Islet precursor cell (in vitro differentiated cells): Measurements from ENCODE around the gene BBS12.

Source experiments
- DNase-seq: peaks from one replicate; pipeline ENCODE4 v3.0.0-alpha.2; 2018

BBS12 gene

DNA sequence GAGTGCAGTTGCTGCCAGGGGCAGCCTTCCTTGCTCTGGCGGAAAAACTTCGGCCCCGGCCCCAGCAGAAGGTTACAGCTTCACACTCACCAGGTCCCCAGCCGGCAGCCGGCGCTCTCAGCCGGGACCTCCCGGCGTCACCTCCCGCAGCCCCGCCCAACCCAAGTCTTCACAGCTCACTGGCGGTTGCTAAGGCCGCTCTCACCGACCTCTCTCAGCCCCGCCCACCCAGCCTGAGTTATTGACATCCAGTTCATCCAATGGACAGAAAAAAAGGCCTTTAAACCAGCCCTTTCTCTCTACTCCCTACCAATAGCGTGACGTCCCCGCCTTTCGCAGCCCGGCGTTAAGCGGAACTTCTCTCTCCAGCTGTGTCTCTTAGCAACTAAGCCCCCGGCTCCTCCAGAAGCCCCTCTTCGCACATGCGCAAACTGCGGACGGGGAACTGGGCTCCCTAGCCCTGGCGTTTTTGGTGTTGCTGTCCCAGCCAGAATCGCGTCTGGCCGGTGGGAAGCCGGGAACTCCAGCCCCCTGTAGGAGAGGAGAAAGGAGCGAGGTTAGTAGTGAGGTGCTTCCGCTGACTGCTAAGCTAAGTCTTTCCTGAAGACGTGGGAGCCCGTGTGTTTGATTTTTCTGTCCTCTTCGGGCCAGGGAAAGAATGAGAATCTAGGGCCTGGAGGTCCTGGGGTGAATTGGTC is at the start of gene BBS12:
Gene BBS12, plus strand, starts transcription at position 376 of the 698 bp plus-strand sequence. CDS start 9,189 bp downstream, outside the sequence.
- peak; percentile 100 for DNase-seq

GRCh38 chr4:122686691-122687090 is 45.8 kb upstream of the BBS12 start:
- no peak for DNase-seq

DNA sequence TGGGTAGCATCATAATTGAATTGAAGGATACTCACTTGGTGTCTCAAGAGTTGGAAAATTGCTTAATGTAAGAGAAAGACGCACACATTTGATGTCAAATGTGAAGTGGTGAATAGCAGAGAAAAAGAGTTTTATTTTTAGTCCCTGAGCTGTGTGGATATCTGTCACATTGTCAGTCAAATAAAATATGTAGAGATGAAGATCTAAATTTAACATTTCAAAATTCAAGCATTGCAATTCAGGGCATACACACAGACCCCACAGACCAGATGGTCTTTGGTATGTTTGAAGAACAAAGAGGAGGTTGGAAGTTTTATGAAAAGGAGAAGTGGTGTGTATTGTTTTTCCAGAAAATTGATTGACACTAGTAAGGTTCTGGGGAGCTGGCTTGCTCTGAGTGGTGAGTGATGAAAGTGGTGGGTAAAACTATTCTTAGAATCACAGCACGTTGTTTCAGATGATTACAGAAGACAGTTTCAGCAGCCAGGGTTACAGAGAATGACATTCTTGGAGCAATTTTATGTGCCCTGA is 44.9 kb upstream of the BBS12 start:
- no peak for DNase-seq

GRCh38 chr4:122688529-122689140 is 43.9 kb upstream of the BBS12 start:
- no peak for DNase-seq

GRCh38 chr4:122689972-122690371 is 42.5 kb upstream of the BBS12 start:
- DNase-seq: no peak

DNA sequence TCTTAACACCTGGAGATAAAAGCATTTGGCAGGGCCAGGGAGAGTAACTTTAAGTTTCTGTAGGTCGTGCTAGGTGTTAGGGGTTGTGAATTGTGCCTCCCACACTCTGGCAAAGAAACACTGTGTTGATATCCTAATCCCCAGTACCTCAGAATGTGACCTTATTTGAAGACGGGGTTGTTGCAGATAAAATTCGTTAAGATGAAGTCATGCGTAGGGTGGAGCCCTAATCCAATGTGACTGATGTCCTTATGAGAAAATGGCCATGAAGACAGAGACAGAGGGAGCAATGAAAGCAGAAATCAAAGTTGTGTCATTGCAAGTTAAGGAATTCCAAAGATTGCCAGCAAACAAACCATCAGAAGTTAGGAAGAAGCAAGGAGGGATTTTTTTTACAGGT is 40.5 kb upstream of the BBS12 start:
- DNase-seq: no peak

DNA sequence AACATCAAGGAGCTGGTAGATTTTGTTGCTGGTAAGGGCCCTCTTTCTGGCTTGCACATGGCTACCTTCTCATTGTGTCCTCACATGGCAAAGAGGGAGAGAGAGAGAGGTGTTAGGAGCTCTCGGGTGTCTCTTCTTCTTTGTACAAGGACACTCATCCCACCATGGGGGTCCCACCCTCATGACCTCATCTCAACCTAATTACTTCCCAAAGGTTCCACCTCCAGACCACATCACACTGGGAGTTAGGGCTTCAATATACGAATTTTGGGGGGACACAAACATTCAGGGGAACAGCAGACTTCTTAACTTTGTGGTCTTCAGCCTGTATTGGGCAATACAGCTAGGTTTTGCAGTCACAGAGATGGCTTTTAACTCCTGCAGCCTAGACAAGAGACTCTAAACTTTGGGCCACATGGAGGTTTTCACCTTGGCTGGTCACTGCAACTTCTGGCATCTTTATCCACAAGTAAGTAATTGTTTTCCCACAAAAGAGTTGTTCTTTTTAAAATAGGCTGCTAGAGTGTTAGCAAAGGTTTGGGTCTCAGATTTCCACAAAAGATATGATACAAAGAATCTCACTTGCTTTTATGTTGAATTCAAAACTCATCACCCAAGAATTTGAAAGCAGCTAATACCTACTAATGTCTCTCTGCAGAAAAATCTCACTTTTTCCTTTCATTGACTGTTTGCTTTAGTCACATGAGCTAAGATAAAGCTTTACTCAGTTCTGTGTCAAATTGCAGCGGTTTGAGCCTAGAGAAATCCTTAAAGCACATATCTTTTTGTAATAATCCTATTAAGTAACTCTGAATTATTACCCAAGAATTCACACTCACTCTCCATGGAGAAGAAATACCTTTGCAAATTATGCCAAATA is 39.6 kb upstream of the BBS12 start:
- DNase-seq: no peak

DNA sequence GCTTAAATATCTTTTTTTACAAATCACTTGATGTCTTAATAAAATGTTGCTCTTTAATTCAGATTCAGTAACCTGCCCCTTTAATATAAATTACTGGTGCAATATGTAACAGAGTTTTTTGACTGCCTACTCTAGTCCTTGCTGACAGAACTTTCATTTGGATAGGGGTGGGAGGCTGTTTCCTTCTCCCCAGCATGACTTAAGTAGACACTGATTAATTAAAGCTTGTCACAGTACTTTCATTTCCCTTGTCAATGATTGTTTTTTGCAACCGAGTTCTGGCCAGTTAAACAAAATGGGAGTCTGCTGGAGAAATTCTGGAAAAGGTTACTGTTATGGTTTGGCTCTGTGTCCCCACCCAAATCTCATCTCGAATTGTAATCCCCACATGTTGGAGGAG is 37.3 kb upstream of the BBS12 start:
- DNase-seq: no peak

DNA sequence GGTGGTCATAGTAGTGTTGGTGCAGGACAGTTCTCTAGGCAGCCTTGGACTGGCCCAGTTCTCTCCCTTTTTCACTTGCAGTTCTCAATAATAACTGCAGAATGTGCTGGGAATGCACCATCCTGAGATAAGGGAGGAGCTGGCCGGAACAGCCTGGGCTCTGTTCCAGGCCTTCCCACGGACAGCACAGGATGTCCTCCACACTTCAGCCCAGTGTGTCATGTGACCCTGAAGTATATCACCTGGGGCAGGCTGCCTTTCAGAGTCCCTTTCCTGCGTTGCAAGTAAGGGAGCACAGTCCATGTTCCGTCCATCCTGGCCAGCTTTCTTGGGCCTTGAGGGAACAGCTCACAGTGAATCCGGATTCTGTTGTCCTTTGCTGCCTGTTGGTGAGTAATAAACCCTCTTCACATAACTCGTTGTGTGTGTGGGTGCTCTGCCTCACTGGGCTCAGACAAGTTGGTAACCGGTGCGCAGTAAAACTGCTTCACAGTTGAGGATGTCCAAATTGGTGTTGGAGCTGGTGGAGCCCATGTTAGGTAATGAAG is 32.3 kb upstream of the BBS12 start:
- DNase-seq: peak; percentile 86

DNA sequence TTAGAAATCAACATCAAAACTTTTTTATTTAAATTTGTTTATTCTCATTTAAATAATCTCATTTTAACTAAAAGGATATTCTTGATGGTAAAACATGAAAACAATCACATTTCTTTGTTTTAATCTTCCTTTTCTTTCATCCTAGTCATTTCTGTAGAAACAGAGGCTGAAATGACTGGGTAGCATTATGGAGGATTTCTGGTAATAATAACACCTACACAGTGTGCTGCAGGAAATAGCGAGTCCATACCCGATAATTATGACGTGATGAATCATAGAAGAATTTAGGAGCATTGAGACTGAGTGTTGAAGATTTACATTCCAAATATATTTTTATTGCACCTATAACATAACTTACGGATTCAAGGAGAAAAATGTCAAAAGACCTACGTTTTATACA is 31.4 kb upstream of the BBS12 start:
- no peak for DNase-seq

- DNase-seq: no peak
Measured at GRCh38 chr4:122701965-122702364, 30.5 kb upstream of the BBS12 start.

DNA sequence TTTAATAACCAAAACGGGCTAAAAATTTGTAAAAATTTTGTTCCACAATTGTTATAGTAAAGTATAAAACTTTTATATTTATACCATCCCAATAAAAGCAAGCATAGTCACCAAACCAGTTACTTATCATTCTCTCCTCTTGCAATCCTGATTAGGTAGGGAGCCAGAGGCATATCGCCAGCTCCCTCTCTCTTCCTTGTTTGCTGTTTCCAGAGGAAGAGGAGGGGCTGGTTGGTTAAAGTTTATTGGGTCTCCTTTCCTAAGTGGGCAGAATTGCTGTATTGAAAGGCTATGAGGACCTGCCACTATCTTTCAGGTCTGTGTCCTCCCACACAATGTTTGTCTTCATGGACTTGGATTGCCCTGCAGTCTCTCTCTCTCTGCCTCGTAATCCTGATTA is 29.6 kb upstream of the BBS12 start:
- DNase-seq: no peak

DNA sequence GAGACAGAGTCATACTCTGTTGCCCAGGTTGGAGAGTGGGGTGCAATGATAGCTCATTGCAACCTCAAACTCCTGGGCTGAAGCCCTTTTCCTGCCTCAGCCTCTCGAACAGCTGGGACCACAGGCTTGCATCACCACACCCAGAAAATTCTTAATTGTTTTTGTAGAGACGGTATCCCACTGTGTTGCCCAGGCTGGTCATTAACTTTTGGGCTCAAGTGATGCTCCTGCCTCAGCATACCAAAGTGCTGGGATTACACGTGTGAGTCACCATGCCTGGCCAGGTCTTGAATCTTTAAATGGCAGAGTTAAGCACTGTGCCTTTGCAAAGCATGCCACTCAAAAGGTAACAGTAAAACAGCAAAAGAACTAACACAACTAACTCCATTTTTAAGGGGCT is 28.6 kb upstream of the BBS12 start:
- peak; percentile 60 for DNase-seq

GRCh38 chr4:122705009-122705408 is 27.5 kb upstream of the BBS12 start:
- no peak for DNase-seq

- no peak for DNase-seq
Measured at GRCh38 chr4:122705547-122706117, 26.9 kb upstream of the BBS12 start.

- DNase-seq: no peak
Measured at GRCh38 chr4:122706511-122706910, 26.0 kb upstream of the BBS12 start.

- DNase-seq: no peak
Measured at GRCh38 chr4:122707497-122707896, 25.0 kb upstream of the BBS12 start.

GRCh38 chr4:122709236-122709635 is 23.3 kb upstream of the BBS12 start:
- no peak for DNase-seq

GRCh38 chr4:122710434-122711308 is 21.8 kb upstream of the BBS12 start:
- no peak for DNase-seq

- no peak for DNase-seq
Measured at GRCh38 chr4:122711919-122712318, 20.6 kb upstream of the BBS12 start.

DNA sequence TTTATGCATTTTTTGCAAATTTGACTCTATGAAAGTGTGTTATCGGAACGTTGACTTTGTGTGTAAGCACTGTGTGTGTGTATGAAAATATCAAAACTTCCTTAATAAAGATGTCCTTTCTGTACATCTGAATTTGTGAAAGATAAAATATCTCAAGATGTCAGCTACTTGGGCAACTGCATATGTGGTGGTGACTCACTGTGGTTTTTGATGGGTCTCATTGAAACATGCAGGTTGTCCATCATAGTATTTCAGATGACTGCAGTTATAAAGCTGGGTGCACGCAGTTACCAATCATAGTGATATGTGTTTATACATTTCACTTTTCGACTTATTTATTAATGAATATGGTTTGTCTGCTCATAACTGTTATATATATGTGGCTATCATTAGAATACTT is 19.7 kb upstream of the BBS12 start:
- no peak for DNase-seq

- DNase-seq: no peak
Measured at GRCh38 chr4:122715221-122715620, 17.3 kb upstream of the BBS12 start.
